ENCODE results near the gene DRC7.
"Not testable (repeated sequence)": the region's sequence is repeated elsewhere in the genome, so short reads cannot be mapped to it uniquely, and the experiment has no call there.

DRC7 gene

DNA sequence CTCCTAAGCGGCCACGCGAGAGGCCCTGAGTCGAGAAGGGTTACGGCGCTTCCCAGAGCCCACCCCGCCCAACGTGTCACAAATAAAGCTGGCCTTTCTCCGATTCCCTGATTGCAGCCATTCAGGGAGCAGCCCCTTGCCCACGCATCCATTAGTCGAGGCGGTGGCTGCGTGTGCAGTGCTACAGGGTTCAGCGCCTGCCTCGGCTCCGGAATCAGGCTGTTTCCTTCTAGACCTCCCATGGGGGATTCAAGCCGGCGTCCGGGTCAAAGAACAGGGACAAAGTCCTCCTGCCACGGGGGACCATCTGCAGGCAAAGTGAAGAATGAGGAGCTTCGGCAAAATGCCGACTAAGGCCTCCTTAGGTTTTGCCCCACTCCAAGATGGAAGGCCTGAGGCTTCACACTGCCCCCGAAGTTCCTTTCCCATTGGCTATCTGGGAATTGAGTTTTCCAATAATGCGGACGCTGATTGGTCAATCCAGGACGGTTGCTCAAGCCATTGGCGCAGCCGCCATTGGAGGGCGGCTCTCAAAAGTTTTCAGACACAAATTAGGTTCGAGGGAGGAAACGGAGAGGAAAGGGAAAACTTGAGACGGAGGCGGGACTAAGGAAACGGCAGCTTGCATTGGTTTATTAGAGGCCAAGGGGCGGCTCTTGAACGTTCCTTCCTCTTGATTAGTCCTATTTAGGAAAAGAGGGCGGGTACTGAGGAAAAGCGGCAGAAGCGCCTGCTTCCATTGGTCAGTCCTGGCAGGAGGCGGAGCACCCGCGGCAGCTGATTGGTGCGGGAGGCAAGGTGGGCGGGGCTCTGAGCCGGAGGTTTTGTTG lies 40.5 kb downstream of the DRC7 start:
- DNase-seq (ENCODE audit: low read depth), result peak; percentile 100

DNA sequence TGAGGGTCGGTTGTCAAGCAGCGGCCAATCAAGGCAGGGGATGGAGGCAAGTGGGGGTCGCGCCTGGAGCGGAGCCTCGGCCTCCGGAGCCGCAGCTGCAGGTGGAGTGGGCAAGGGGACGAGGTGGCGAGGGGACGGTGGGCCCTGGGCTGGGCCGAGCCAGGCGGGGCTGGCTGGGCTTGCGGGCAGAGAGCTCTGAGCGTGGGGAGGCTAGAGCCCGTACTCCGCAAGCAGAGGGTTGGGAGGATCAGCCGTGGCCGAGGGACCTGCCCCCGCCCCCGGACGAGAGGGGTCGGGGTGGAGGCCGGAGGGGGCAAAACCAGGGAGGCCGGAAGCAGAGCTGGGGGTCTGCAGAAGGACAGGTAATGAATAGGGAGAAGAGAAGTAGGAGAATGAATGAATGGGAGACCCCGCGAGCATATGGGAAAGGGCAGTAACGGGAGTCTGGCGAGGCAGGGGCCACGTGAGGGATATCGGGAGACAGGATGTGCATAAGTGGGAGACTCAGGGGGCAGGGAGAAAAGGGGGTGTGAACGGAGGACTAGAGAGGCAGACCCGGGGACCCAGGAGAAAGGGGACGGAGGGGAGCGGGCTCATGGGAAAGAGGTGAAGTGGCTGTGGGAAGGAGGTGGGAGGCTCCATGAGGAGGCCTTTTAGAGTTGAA lies 41.3 kb downstream of the DRC7 start, which contains the start of gene KATNB1:
KATNB1 (plus strand) TSS at position 16 of the 664 bp plus-strand sequence. CDS start 1,474 bp downstream, outside the sequence.
- DNase-seq (ENCODE audit: low read depth), result peak; percentile 18

DNA sequence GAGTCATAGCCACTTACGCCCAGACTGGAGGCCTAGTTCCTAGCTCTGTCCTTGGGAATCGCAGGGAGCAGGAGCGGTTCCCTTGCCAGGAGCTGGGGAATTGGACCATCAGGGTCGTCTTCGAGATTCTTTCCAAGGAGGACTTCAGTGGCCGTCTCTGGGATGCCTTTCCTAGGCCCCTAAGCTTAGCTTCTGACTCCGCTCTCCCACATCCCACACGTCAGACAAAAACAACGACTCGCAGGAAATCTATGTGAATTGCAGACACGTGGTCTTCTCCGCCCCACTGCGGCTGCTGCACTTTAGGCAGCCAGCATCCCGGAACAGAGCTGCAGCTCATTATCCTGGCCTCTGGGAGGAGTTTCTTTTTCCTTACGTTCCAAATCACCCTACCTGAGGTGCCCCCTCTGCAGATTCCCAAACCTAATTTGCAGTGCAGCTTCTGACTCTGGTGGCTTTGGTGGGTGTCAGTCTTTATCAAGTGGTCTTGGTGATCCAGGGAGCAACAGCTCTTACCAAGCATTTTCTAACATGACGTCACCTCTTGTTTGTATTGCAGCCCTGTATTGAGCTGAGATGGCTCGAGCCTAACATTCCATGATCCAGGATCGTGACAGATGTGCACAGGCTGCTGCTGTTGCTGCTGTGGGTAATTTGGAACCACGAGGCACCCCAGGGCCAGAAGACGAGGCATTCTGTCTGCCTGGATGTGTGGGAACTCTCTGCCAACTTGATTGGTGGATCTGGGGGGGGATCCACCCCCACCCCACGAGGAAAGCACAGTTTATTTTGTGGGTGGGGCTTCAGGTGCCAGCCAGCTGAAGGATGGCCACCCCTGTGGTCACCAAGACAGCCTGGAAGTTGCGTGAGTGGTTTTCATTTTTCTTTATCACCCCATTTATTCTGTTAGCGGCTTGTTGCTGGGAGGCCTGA lies 42.1 kb downstream of the DRC7 start:
- peak; percentile 82 for DNase-seq (ENCODE audit: low read depth)

DNA sequence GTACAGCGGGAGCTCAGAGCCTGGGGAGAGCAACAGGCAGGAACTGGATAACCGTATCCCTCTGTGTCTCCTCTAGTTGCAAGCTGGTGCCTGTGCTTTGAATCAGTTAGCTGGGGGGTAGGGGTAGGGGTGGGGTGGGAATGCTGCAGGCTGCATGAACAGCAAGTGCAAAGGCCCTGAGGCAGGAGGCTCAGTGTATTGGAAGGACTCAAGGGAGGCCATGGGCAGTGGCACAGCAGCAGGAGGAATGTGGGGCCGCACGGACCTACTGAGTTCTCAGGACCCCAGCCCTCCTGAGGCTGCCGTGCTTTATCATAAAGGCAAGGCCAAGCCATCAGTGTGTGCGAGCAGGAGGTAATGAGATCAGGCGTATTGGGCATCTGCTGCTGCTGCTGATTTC lies 44.2 kb downstream of the DRC7 start:
- DNase-seq (ENCODE audit: low read depth), result no peak

DNA sequence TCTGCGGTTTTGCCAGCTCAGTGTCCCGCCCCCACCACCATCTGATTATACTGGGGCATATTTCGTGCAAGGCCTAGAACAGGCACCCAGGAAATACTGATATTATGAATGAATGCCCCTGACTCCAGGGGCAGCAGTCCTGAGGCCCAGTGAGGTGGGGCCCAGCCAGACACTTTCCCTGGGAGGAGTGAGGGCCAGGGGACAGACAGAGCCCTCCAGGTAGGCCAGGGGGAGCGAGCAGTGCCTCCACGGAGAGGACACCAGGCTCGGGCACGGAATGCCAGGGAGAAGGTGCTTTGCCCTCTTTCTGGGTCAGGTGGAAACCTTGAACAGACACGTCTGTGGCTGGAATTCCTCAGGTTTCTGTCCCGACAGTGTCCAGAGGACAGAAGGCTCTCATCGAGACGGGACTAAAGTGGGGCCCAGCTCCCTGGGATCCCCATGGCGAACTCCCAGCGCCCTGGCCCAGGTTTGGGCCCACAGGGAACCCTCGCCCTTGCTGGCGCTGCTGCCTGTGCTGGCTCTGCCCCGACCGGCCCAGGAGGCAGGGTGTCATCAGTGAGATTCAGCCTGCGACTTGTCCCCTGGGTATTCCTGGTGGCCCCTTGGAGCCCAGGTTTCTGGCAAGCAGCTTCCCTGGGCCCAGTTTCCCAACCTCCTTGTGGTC lies 45.3 kb downstream of the DRC7 start:
- DNase-seq (ENCODE audit: low read depth), result no peak

DNA sequence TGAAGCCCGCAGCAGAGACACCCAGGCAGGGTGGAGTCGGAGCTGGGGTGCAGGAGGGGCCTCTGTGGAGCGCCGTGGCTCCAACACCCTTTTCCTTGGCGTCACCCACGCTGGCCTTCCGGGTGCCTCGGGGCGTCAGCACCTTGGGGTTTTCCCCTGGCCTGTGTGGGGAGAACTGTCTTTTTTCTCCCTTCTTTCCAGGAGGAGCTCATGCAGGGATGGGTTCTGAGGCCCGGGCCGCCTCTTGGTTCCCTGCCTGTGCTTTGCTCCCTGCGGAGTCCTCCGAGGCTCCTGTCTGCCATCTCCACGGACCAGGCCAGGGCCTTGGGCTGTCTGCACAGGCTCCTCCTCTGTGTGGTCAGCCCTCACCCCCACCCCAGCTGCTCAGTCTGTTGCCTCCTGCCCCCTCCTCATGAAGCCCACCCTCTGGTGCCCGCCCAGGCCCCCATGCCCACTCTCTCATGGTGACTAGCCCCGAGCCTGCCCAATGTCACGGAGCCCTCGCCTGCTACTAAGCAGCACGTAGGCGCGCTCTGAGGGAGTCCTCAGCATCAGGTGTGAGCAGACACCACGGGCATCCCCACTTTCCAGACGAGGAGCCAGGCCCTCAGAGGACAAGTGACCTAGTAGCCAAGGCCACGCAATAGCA lies 45.9 kb downstream of the DRC7 start:
- DNase-seq (ENCODE audit: low read depth), result no peak

DNA sequence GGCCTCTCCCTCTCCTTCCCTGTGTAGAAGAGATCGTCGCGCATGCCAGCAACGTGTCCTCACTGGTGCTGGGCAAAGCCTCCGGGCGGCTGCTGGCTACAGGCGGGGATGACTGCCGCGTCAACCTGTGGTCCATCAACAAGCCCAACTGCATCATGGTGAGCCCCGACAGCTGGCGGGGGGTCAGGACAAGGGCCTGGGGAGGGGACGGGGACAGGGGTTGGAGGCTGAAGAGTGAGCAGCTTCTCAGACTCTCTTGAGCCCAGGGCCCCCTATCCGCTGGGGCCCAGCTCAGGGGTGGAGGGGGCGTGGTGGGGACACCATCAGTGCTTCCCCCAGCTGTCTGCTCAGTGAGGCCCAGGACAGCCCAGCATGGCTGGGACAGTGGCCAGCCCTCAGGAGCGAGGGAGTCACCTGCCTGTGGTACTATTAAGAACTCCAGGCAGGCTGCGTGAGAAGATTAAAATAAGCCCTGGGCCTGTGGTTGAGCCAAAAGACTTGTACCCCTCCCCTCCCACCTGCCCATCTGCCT lies 47.1 kb downstream of the DRC7 start:
- no peak for DNase-seq (ENCODE audit: low read depth)

DNA sequence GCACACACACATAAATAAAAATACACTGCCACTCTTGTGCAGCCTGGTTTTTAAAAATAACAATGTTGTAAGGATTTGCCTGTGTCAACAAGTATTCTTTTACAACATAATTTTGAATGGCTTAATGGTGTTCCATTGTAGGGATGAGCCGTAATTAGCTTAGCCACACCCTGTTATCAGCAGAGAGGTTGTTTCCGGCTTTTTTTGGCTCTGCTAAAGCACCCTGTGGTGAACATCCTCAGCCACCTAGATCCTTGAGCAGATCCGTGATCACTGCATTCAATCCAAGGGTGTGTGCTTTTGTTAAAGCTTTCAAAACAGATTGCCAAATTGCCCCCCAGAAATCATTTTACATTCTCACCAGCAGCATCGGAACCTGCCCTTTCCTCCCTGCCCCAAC lies 47.9 kb downstream of the DRC7 start:
- no peak for DNase-seq (ENCODE audit: low read depth)

DNA sequence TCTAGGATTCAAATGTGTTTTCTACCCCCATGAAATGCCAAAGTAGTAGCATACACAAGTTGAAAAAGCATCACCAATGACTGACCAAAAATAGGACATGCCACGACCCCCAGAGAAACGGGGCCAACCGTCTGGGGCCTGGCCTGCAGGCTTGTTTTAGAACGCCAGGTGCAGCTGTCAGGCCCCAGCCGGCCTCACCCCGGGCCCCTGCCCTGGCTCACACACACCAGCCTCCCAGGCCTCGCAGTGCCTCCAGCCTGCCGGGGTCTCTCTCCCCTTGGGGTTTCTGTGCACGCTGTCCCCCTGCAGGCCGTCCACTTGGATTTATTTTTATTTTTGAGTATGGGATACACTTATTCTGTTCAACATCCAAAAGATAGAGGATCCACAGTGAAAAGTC lies 48.9 kb downstream of the DRC7 start:
- no peak for DNase-seq (ENCODE audit: low read depth)

DNA sequence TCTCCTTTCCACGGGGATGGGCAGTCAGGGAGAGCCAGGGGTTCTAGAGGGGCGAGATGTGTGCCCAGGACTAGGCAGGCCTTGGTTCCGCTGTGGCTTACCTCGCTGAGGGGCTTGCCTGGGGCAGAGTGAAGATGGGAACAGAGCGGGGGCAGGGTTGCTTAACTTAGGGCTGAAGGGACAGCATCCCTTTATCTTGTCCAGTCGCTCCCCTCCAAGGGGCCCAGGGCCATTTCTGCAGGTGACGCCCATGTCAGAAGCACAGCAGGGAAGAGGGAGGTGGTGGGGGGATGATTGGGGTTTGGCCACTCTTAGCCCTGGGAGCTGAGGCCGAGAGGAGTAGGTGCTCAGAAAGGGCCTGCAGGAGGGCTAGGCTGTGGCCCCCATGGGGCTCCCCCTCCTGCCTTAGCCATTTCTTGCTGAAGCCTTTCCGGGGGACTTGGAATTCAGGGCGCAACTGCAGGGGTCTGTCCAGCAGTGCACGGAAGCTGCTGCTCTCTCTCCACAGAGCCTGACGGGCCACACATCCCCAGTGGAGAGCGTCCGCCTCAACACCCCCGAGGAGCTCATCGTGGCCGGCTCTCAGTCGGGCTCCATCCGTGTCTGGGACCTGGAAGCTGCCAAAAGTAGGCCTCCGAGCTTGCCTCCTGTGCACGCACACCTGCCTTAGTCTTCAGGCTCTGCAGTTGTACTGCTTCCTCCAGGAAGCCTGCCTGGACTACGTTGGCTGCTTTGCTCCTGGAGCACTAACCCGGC lies 49.5 kb downstream of the DRC7 start:
- no peak for DNase-seq (ENCODE audit: low read depth)

DNA sequence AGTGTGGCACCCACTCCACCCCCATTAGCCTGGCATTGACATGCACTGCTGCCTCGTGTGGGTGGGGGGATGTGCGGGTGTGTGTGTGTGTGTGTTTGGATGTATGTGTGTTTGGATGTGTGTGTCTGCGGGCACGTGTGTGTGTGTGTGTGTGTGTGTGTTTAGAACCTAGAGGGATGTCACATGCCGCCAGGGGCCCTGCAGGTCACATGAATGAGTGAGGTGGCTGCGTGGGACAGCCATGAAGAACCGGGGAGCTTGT lies 50.0 kb downstream of the DRC7 start:
- DNase-seq (ENCODE audit: low read depth), result no peak

DNA sequence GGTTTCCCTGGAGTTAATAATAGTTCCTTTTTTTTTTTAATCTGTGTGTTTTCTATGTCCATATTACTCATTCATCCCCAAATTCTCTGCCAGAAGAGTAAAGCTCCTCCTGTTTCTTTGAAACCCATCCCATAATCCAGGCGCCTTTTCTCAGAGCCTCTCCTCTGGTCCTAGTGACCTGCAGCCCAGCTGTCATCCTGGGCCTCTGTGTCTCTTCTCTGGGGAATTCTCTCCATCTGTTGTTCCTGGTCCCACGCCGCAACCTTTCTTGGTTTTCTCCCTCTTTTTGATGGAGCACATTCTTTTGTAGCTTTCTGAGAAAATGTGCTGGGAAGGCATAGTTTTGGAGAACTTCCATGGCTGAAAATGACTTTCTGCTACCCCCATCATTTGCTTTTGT lies 51.2 kb downstream of the DRC7 start:
- DNase-seq (ENCODE audit: low read depth), result no peak

DNA sequence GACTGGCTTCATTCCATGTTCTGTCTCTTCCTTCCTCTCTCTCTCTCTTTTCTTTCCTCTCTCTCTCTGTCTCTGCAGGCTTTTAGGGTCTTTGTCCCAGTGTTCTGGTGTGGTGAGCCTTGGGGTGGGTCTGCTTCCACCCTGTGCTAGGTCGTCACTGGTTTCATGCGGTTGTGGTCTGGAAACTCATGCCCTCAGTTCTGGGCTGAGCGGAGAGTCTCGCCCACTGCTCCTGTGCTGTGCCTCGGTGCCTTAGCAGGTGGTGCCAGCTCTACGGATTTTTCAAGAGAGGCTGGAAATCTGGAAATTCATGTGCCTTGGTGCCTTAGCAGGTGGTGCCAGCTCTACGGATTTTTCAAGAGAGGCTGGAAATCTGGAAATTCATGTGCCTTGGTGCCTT lies 51.7 kb downstream of the DRC7 start:
- not testable (repeated sequence) for DNase-seq (ENCODE audit: low read depth)

DNA sequence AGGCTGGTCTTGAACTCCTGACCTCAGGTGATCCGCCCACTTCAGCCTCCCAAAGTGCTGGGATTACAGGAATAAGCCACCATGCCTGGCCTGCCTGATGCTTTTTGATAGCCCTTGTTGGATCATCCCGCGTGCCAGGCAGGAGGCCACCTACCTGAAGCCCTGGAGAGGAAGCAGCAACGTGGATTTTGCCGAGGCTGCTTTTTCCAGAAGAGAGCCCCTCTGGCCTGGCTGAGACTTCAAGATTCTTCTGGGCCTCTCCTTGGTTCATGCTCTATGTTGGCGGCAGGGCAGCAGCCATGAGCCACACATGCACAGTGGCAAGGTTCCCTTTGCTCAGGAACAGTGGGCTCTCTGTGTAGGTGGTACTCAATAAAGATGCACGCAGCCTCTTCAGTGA lies 52.5 kb downstream of the DRC7 start:
- DNase-seq (ENCODE audit: low read depth), result no peak

DNA sequence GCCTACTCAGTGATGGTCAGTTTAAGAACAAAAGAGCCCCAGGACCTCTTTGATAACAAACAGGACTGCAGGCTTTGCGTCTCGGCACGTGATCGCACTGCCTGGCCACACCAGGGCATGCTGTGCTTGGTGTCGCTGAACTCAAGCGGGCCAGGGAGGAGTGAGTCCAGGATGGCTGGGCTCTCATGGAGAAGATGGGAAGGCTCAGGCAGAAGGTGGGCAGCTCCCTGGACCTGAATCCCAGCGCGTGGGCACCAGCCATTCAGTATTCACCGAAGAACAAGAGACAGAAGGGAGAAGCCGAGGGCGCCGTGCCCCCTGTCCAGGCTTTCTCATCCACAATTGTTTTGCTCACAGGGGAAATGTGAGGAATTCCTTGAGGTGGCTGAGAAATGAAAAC lies 52.9 kb downstream of the DRC7 start:
- no peak for DNase-seq (ENCODE audit: low read depth)

DNA sequence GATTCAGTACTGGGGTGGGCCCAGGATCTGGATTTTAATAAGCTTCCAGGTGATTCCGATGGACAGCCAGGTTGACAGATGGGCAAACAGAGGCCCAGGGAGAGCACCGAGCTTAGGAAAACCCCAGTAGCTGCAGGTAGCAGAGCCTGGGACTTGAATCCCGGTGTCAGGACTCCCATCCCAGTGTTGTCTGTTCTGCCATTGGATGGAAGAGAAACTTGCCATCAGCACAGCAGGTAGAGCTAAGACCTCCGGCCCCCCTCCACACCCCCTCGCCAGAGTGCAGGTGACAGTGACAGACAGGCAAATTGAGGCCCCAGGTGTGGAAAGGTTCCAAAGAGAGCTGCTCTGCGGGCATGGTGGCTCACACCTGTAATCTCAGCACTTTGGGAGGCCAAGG lies 53.4 kb downstream of the DRC7 start:
- no peak for DNase-seq (ENCODE audit: low read depth)

DNA sequence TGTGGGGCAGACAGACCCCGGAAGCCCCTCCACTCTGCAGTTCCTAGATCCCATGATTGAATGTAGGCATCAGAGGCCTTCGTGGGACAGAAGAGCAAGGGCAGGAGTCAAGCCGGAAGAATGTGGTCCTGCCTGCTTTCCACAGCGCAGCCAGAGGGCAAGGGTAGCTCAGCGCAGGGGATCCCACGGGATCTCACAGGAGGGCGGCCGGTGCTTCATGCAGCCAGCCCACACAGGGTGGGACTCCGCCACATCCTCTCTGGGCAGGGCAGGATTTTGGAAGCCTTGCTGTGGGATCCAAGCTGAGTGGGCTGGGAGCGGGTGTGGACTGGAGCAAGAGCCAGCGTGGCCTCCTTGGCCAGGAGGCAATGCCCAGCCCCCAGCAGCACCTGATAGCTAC lies 54.0 kb downstream of the DRC7 start:
- DNase-seq (ENCODE audit: low read depth), result no peak

DNA sequence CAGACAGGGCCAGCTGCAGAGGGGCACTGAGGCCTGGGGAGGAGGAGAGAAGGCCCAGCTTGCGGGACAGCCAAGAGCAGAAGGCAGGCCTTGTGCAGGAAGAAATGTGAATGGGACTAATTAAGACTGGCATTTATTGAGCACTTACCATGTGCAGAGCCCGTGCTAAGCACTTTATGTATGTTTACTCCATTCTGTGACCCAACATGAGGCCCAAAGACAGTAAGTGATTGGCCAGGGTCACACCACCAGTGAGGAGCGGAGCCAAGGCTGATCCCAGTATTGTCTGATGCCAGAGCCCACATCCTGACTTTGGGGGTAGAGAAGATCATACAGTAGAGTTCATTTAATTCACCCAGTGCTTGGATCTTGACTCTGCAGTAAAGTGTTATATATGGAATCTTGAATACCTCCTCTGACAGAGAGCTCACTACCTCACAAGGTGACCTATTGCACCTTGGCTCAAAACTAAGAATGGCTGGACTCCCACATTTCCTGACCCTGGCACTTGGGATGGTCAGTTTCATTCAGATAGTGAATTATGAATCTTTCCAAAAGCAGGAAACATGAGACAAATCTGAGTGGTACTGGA lies 54.6 kb downstream of the DRC7 start:
- DNase-seq (ENCODE audit: low read depth), result peak; percentile 52

DNA sequence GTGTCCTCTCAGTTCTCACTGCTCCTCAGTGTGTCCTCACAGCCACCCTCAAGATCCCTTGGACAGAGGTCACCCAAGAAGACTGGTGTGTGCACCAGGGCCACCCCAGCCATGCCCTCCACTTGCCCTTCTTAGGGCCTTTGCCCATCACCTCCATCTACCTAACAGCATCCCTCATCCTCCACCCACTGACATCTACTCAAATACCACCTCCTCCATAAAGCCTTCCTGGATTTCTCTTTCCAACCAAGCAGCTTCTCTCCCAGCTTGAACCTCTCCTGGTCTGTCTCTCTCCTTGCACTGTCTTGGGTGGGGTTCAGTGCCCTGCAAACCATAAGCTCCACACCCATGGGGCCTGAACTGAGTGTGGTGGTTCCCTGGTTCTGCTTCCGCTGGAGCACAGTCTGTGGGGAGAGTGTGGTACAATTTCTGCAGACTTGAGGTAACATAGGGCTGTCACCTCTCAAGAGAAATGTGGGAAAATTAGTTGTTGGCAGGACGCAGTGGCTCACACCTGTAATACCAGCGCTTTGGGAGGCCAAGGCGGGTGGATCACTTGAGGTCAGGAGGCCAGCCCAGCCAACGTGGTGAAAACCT lies 55.3 kb downstream of the DRC7 start:
- no peak for DNase-seq (ENCODE audit: low read depth)

Data from EH (cell line).